Small intestine (tissue), 7 donors: ENCODE results near the gene ASCC3. TPM values are rescaled to one million over a fixed set of nuclear protein-coding genes. Genes with fewer than 3 reads are reported as not detected.

Experiments
- DNase-seq, 2 donors: peaks; one replicate each; pipeline versions ENCODE4 v3.0.0 to v3.0.0-alpha.2; 2013
- FAIRE-seq: peaks from 2 replicates; lab custom pipeline; 2012; peaks lifted over from hg19 to GRCh38; lab: Jason Lieb, UNC
- H3K27ac ChIP-seq, 3 donors: one replicate each; pipeline ENCODE4 v1.5.1; 2013; ENCODE audit warnings: low read length in 2 of 3, mild to moderate bottlenecking in 2 of 3, control low read depth in 1 of 3, inconsistent platforms in 1 of 3, low read depth in 1 of 3, moderate library complexity in 1 of 3
- H3K27me3 ChIP-seq, 3 donors: one replicate each; pipeline ENCODE4 v1.6.1; 2013; ENCODE audit warnings: low read length in 3 of 3, inconsistent platforms in 1 of 3; ENCODE audit not compliant: control insufficient read depth in 3 of 3, insufficient read depth in 3 of 3
- H3K36me3 ChIP-seq, 3 donors: one replicate each; pipeline ENCODE4 v1.6.1; 2013; ENCODE audit warnings: low read length in 3 of 3, inconsistent platforms in 1 of 3, low read depth in 1 of 3, mild to moderate bottlenecking in 1 of 3, moderate library complexity in 1 of 3; ENCODE audit not compliant: control insufficient read depth in 3 of 3, insufficient read depth in 2 of 3
- H3K4me1 ChIP-seq, 3 donors: one replicate each; pipeline ENCODE4 v1.6.1; 2013; ENCODE audit warnings: low read length in 2 of 3, inconsistent platforms in 1 of 3, low read depth in 1 of 3, mild to moderate bottlenecking in 1 of 3, moderate library complexity in 1 of 3; ENCODE audit not compliant: control insufficient read depth in 3 of 3, insufficient read depth in 2 of 3
- H3K4me3 ChIP-seq, 3 donors: one replicate each; pipeline ENCODE4 v1.5.1; 2013; ENCODE audit warnings: low read length in 3 of 3, control low read depth in 1 of 3, inconsistent platforms in 1 of 3, low read depth in 1 of 3, mild to moderate bottlenecking in 1 of 3, moderate library complexity in 1 of 3
- H3K9me3 ChIP-seq, 2 donors: one replicate each; pipeline ENCODE4 v1.6.1; 2013; ENCODE audit warnings: low read depth in 1 of 2, low read length in 1 of 2; ENCODE audit not compliant: control insufficient read depth in 2 of 2, insufficient read depth in 1 of 2
- WGBS, 3 donors: extraction: QIAGEN DNeasy Blood & Tissue Kit; methylation state at CpG; one replicate each; pipeline ENCODE4 v1.1.7; 2013; 5-methylcytosine and 5-hydroxymethylcytosine counted together
- polyA plus RNA-seq, 4 donors: library from polyadenylated mRNA; stranded (reverse) in 3 of 4; unstranded in 1 of 4; fragments of 200-250 nt in 3 of 4; fragments of 120-200 nt in 1 of 4; gene quantifications; one replicate each; pipeline versions ENCODE4 v1.2.1 to v1.2.3, GENCODE V29; 2013
- donor health status: healthy with polysubstance abuse.
- donor health status: control.
- donor health status: control.
- donor health status: Bipolar disorder and iron deficiency.
- donor health status: healthy.

ASCC3 gene
- polyA plus RNA-seq, 4 donors = 6.8 to 29.0 (median 13.6) TPM

GRCh38 chr6:100724222-100724621 lies 156.9 kb downstream of the ASCC3 start:
- 71 to 83% (median 77%) methylated on average over 1 of the region's 1 CpG for WGBS, 3 donors
- Histone ChIP-seq H3K4me3 (no peak overlapping the region), H3K36me3 (no peaks in the 10 kb centered on the region), H3K4me1 (no peaks in the 10 kb centered on the region), H3K27ac (no peak overlapping the region), H3K27me3 (no peaks in the 10 kb centered on the region), H3K9me3 (no peaks in the 10 kb centered on the region)
- DNase-seq (no peak), FAIRE-seq (no peak)

DNA sequence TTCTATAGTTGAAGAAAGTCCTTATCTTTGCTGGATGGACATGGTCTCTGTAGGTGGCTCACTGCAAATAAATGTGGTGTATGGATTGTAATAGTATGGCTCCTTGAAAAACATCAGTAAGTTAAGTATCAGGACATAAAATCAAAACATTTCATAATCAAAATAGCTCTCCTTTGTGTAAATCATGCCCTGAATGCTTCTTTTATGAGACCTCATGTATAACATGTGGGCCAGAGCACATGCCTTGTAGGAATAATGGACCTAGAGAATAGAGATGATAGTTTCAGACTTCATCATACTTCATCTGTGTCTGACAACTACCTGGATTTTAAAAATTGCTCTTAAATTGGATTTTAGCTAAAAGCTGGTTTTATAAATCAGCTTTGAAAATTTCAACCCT lies 159.9 kb downstream of the ASCC3 start:
- Histone ChIP-seq H3K36me3 (no peaks in the 10 kb centered on the region), H3K4me3 (no peak overlapping the region), H3K4me1 (no peaks in the 10 kb centered on the region), H3K9me3 (no peaks in the 10 kb centered on the region), H3K27me3 (no peaks in the 10 kb centered on the region), H3K27ac (no peak overlapping the region)
- FAIRE-seq (no peak), DNase-seq (no peak)

GRCh38 chr6:100719883-100720682 lies 161.0 kb downstream of the ASCC3 start:
- H3K4me3 ChIP-seq = no peak overlapping the region
- H3K27me3 ChIP-seq = no peaks in the 10 kb centered on the region
- no peaks in the 10 kb centered on the region for H3K36me3 ChIP-seq
- no peak overlapping the region for H3K27ac ChIP-seq
- H3K4me1 ChIP-seq = no peaks in the 10 kb centered on the region
- WGBS, 3 donors = 45 to 63% (median 51%) methylated on average over 5 of the region's 5 CpGs
- FAIRE-seq (no peak), DNase-seq (peak; percentile 32 to 35)
- H3K9me3 ChIP-seq = no peaks in the 10 kb centered on the region

- no peak overlapping the region for H3K27ac ChIP-seq
- no peaks in the 10 kb centered on the region for H3K4me1 ChIP-seq
- H3K36me3 ChIP-seq = no peaks in the 10 kb centered on the region
- no peak for FAIRE-seq
- 97 to 99% (median 98%) methylated on average over 6 of the region's 6 CpGs for WGBS, 3 donors
- DNase-seq = no peak
- H3K9me3 ChIP-seq = no peaks in the 10 kb centered on the region
- no peaks in the 10 kb centered on the region for H3K27me3 ChIP-seq
- H3K4me3 ChIP-seq = no peak overlapping the region
These were observed 168.1 kb downstream of the ASCC3 start for GRCh38 chr6:100712997-100713396.

DNA sequence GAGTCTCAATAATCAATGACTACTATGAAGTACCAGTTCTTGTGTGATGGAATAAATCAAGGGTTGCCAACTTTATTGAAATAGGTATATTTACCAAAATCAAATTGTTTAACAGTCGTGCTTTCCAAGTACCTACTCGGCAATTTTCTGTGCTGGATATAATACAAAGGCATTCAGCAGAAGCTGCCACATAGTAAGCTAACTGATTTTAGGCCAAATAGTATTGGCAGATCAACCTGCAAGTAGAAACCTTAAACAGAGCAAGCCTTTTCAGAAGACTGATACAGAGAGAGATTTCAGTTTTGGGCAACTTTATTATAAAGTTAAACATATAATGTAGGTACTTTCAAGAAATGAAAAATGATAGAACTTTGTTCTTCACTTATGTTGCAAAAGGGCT lies 174.6 kb downstream of the ASCC3 start:
- WGBS, 3 donors = 88 to 96% (median 94%) methylated on average over 2 of the region's 2 CpGs
- no peaks in the 10 kb centered on the region for H3K27me3 ChIP-seq
- FAIRE-seq = no peak

GRCh38 chr6:100704961-100705360 lies 176.2 kb downstream of the ASCC3 start:
- peaks cover 0 to 6% (median 0%) of the 10 kb centered on the region in 3 donors for H3K36me3 ChIP-seq
- peaks cover 0 to 13% of the 10 kb centered on the region in 2 donors for H3K9me3 ChIP-seq
- H3K4me3 ChIP-seq = no peak overlapping the region
- WGBS, 3 donors = 95 to 99% (median 96%) methylated on average over 5 of the region's 5 CpGs
- H3K27ac ChIP-seq = no peak overlapping the region
- FAIRE-seq (no peak), DNase-seq (no peak)
- no peaks in the 10 kb centered on the region for H3K27me3 ChIP-seq
- no peaks in the 10 kb centered on the region for H3K4me1 ChIP-seq

More for the DNA sequence above, 174.6 kb downstream of the ASCC3 start:
- H3K27ac ChIP-seq = no peak overlapping the region
- DNase-seq = no peak
- no peaks in the 10 kb centered on the region for H3K36me3 ChIP-seq
- peaks cover 0 to 4% of the 10 kb centered on the region in 2 donors for H3K9me3 ChIP-seq
- H3K4me1 ChIP-seq = no peaks in the 10 kb centered on the region
- no peak overlapping the region for H3K4me3 ChIP-seq

- Histone ChIP-seq H3K27me3 (no peaks in the 10 kb centered on the region), H3K4me3 (no peak overlapping the region), H3K27ac (no peak overlapping the region), H3K9me3 (peaks cover 0 to 23% of the 10 kb centered on the region in 2 donors), H3K4me1 (no peaks in the 10 kb centered on the region), H3K36me3 (peaks cover 0 to 7% (median 0%) of the 10 kb centered on the region in 3 donors)
- 86 to 98% (median 90%) methylated on average over 2 of the region's 2 CpGs for WGBS, 3 donors
- DNase-seq (no peak), FAIRE-seq (no peak)
These were observed 179.4 kb downstream of the ASCC3 start for GRCh38 chr6:100701728-100702127.

GRCh38 chr6:100700009-100700408 lies 181.1 kb downstream of the ASCC3 start:
- H3K4me1 ChIP-seq = no peaks in the 10 kb centered on the region
- WGBS, 3 donors = 98 to 99% (median 98%) methylated on average over 3 of the region's 3 CpGs
- H3K4me3 ChIP-seq = no peak overlapping the region
- DNase-seq (no peak), FAIRE-seq (no peak)
- peaks cover 0 to 7% (median 0%) of the 10 kb centered on the region in 3 donors for H3K36me3 ChIP-seq
- H3K27ac ChIP-seq = no peak overlapping the region
- no peaks in the 10 kb centered on the region for H3K27me3 ChIP-seq
- H3K9me3 ChIP-seq = peaks cover 0 to 23% of the 10 kb centered on the region in 2 donors
